HepG2 (cell line): Measurements from ENCODE around the gene KIF7. TPM values are rescaled to one million over a fixed set of nuclear protein-coding genes. Genes with fewer than 3 reads are reported as not detected.

Experiments used
- ATAC-seq: fragments of 200-7000 bp; cut with Tn5 transposase; 3 replicates; pipeline ENCODE4 v1.9.1; 2020; ENCODE audit warnings: mild to moderate bottlenecking, moderate library complexity
- BruUV-seq: library from RNA; stranded (reverse); fragments of 400-500 nt; replicated peaks from 2 replicates; lab custom pipeline; 2021; lab: Mats Ljungman, UMichigan
- CTCF ChIA-PET: fragments of 300-600 bp; formaldehyde crosslinking; extraction: SDS; loops from one replicate; lab custom pipeline; 2021; ENCODE audit warnings: low total read pairs, inconsistent platforms, low intra/inter-chr PET ratio; lab: Yijun Ruan, JAX
- POLR2A ChIA-PET: fragments of 350-600 bp; sonication (Branson Sonifier 250); formaldehyde crosslinking; loops from one replicate; lab custom pipeline; 2020; ENCODE audit warnings: antibody characterized with exemption, inconsistent platforms; lab: Yijun Ruan, JAX
- DNase-seq: peaks from one replicate; pipeline ENCODE4 v3.0.0-alpha.2; 2015; ENCODE audit warnings: low spot score
- FAIRE-seq: peaks from 3 replicates; lab custom pipeline; 2011; peaks lifted over from hg19 to GRCh38; lab: Jason Lieb, UNC
- H2AFZ ChIP-seq: one replicate; pipeline ENCODE4 v1.6.1; 2011; ENCODE audit warnings: low read length, inconsistent platforms
- H3K27ac ChIP-seq: fragments of 300-600 bp; 3 replicates; pipeline ENCODE4 v1.8.0; 2011; ENCODE audit warnings: mixed run types, mild to moderate bottlenecking, mixed read lengths, low read length, inconsistent platforms; ENCODE audit not compliant: insufficient read depth; ENCODE audit errors: extremely low read length
- H3K27me3 ChIP-seq, 2 experiments: fragments of 200-600 bp in 1 of 2; 2 replicates in 1 of 2; 3 replicates in 1 of 2; pipeline versions ENCODE4 v1.6.0 to v1.8.0; 2011; ENCODE audit warnings: low read length in 2 of 2, mild to moderate bottlenecking in 2 of 2, moderate library complexity in 2 of 2, inconsistent platforms in 1 of 2; ENCODE audit not compliant: insufficient read depth in 2 of 2, control insufficient read depth in 1 of 2
- H3K36me3 ChIP-seq, 2 experiments: fragments of 200-600 bp in 1 of 2; replicated peaks in 1 of 2; 2 replicates in 1 of 2; 3 replicates in 1 of 2; pipeline versions ENCODE4 v1.5.1 to v1.8.0; 2011; ENCODE audit warnings: low read length in 2 of 2, inconsistent platforms in 1 of 2; ENCODE audit not compliant: insufficient read depth in 2 of 2, control insufficient read depth in 1 of 2
- H3K4me1 ChIP-seq: 2 replicates; pipeline ENCODE4 v1.5.1; 2012; ENCODE audit warnings: low read length, inconsistent platforms; ENCODE audit not compliant: insufficient read depth
- H3K4me2 ChIP-seq: 2 replicates; pipeline ENCODE4 v1.6.0; 2011; ENCODE audit warnings: low read depth, low read length, inconsistent platforms
- H3K4me3 ChIP-seq, 3 experiments: fragments of 200-600 bp in 1 of 3; sonication (generic), shearing (Covaris generic) in 1 of 3; replicated peaks in 1 of 3; 2 replicates each; pipeline ENCODE4 v1.5.1; 2011 to 2016; ENCODE audit warnings: low read length in 3 of 3, inconsistent platforms in 2 of 3, low read depth in 2 of 3, mild to moderate bottlenecking in 2 of 3, control low read depth in 1 of 3, mixed read lengths in 1 of 3; ENCODE audit not compliant: insufficient read depth in 1 of 3
- H3K79me2 ChIP-seq: one replicate; pipeline ENCODE4 v1.6.1; 2011; ENCODE audit warnings: low read length, inconsistent platforms; ENCODE audit not compliant: insufficient read depth
- H3K9ac ChIP-seq: 2 replicates; pipeline ENCODE4 v1.6.0; 2011; ENCODE audit warnings: mild to moderate bottlenecking, low read depth, low read length, inconsistent platforms; ENCODE audit not compliant: insufficient read depth
- H3K9me3 ChIP-seq: 2 replicates; pipeline ENCODE4 v1.5.1; 2012; ENCODE audit warnings: mild to moderate bottlenecking, low read length
- H4K20me1 ChIP-seq: 2 replicates; pipeline ENCODE4 v1.6.0; 2011; ENCODE audit warnings: inconsistent platforms, mild to moderate bottlenecking, low read length, moderate library complexity; ENCODE audit not compliant: insufficient read depth
- ARNT ChIP-seq: fragments of 450-650 bp; IDR thresholded peaks from 2 replicates; pipeline ENCODE4 v1.6.1; 2017
- EEA1 ChIP-seq: sonication (generic); formaldehyde crosslinking; IDR thresholded peaks from 2 replicates; pipeline ENCODE4 v1.5.1; 2020; ENCODE audit warnings: mild to moderate bottlenecking, missing genetic modification reagents, borderline replicate concordance
- GLI4 ChIP-seq: sonication (generic); formaldehyde crosslinking; IDR thresholded peaks from 2 replicates; pipeline ENCODE4 v1.5.1; 2020; ENCODE audit warnings: missing genetic modification reagents, mild to moderate bottlenecking, moderate library complexity, borderline replicate concordance
- KLF12 ChIP-seq: sonication (generic); formaldehyde crosslinking; IDR thresholded peaks from 2 replicates; pipeline ENCODE4 v1.4.0; 2020; ENCODE audit warnings: missing genetic modification reagents, borderline replicate concordance
- KLF16 ChIP-seq, 2 experiments: sonication (generic) in 1 of 2; formaldehyde crosslinking in 1 of 2; IDR thresholded peaks; 2 replicates each; pipeline versions ENCODE4 v1.6.1 to v1.8.0; 2016 to 2023; ENCODE audit warnings: missing genetic modification reagents in 2 of 2, missing compliant biosample characterization in 1 of 2
- MTA1 ChIP-seq: sonication (generic); formaldehyde crosslinking; IDR thresholded peaks from 2 replicates; pipeline ENCODE4 v1.4.0; 2020; ENCODE audit warnings: missing genetic modification reagents, mild to moderate bottlenecking, borderline replicate concordance
- NR2F1 ChIP-seq, 2 experiments: fragments of 450-650 bp in 1 of 2; formaldehyde crosslinking in 1 of 2; IDR thresholded peaks; 2 replicates each; pipeline versions ENCODE4 v1.5.0 to v1.6.1; 2016 to 2020; ENCODE audit warnings: mild to moderate bottlenecking in 1 of 2, missing compliant biosample characterization in 1 of 2, missing genetic modification reagents in 1 of 2, moderate library complexity in 1 of 2
- NR2F2 ChIP-seq: IDR thresholded peaks from 2 replicates; pipeline ENCODE4 v1.6.1; 2012; ENCODE audit warnings: low read depth, inconsistent platforms, borderline replicate concordance
- SMARCE1 ChIP-seq: fragments of 450-650 bp; IDR thresholded peaks from 2 replicates; pipeline ENCODE4 v1.6.1; 2017; ENCODE audit warnings: borderline replicate concordance
- SYNCRIP ChIP-seq: fragments of 200-400 bp; formaldehyde crosslinking; IDR thresholded peaks from 2 replicates; pipeline ENCODE4 v1.6.1; 2018; ENCODE audit warnings: mild to moderate bottlenecking, low read depth, low read length; ENCODE audit not compliant: insufficient read depth
- TBX2 ChIP-seq: sonication (generic); formaldehyde crosslinking; IDR thresholded peaks from 2 replicates; pipeline ENCODE4 v1.5.0; 2020; ENCODE audit warnings: missing genetic modification reagents, mild to moderate bottlenecking, borderline replicate concordance
- ZC3H13 ChIP-seq: sonication (generic); formaldehyde crosslinking; IDR thresholded peaks from 2 replicates; pipeline ENCODE4 v1.8.1; 2023; ENCODE audit warnings: mild to moderate bottlenecking, missing genetic modification reagents, moderate library complexity
- ZNF383 ChIP-seq: sonication (generic); formaldehyde crosslinking; IDR thresholded peaks from 2 replicates; pipeline ENCODE4 v1.4.0; 2020; ENCODE audit warnings: missing genetic modification reagents, mild to moderate bottlenecking, borderline replicate concordance
- ZNF431 ChIP-seq: sonication (generic); formaldehyde crosslinking; IDR thresholded peaks from 2 replicates; pipeline ENCODE4 v1.9.0; 2022; ENCODE audit warnings: missing genetic modification reagents, low read depth, mild to moderate bottlenecking, borderline replicate concordance
- ZNF784 ChIP-seq: sonication (generic); formaldehyde crosslinking; IDR thresholded peaks from 2 replicates; pipeline ENCODE4 v1.5.1; 2020; ENCODE audit warnings: missing genetic modification reagents, mild to moderate bottlenecking, borderline replicate concordance
- ZNF878 ChIP-seq: sonication (generic); formaldehyde crosslinking; IDR thresholded peaks from 2 replicates; pipeline ENCODE4 v1.8.1; 2023; ENCODE audit warnings: mild to moderate bottlenecking, missing genetic modification reagents, moderate library complexity
- WGBS: methylation state at CpG from one replicate; pipeline ENCODE4 v1.1.6; 2017; ENCODE audit warnings: low lambda C conversion rate; 5-methylcytosine and 5-hydroxymethylcytosine counted together
- in situ Hi-C: cut with HindIII; loops from 2 replicates; pipeline ENCODE4 v1.10.0; 2017; ENCODE audit warnings: low pct_unique_long_range_greater_than_20kb; ENCODE audit not compliant: extremely low pct_ligation_motif_present
- intact Hi-C: fragments of 100-400 bp; cut with micrococcal nuclease; formaldehyde crosslinking; loops from one replicate; pipeline ENCODE4 v1.10.0; 2022; ENCODE audit not compliant: unreplicated experiment
- polyA plus RNA-seq, 8 experiments: library from polyadenylated mRNA; depleted of rRNA in 3 of 8; stranded (reverse) in 7 of 8; unstranded in 1 of 8; fragments of >200 nt; fragmentation: Illumina TruSeq in 4 of 8; extraction: Trizol in 4 of 8; gene quantifications; 2 replicates each; pipeline versions ENCODE4 v1.2.1 to v1.2.3, GENCODE V29; 2011 to 2016; ENCODE audit warnings: low read depth in 4 of 8, missing spikeins in 1 of 8, mixed read lengths in 1 of 8; ENCODE audit not compliant: insufficient read depth in 1 of 8
- total RNA-seq, 5 experiments: library from RNA; depleted of rRNA; stranded (reverse); fragments of >200 nt; fragmentation: Illumina TruSeq; extraction: Trizol; gene quantifications; 2 replicates each; pipeline ENCODE4 v1.2.3, GENCODE V29; 2016; ENCODE audit warnings: low read depth in 1 of 5
- TF ChIP-seq, protein P1 (sequence below): IDR thresholded peaks from 2 replicates; pipeline ENCODE4 v1.6.1; 2016; ENCODE audit warnings: mild to moderate bottlenecking, missing biosample characterization, missing genetic modification reagents

Gene KIF7
- total and polyA plus RNA-seq, 2 of the 13 experiments (the other 11 are each of a cell fraction or from before 2014, with no cell fraction given): 1.5 to 6.2 TPM

DNA sequence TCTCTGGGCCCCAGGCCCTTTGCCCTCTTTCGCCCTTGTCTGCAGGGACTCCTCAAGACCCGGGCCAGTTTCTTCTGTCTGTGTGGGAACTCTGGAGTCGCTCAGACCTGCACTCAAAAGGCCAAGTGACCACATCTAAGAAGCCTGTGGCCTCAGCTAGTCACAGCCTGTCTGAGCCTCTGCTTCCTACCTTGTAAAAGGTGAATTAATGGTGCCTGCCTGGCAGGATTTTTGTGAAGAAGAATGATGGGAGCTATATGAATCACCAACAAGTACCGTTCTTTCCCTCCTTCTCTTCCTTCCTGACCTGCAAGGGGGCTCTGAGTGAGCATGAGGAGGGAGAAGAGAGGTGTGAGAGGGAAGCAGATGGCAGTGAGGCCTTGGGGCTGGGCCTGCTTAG, 16.4 kb upstream of the KIF7 start (continued):
- no peak for TF ChIP-seq SYNCRIP

- no peaks in the 10 kb centered on the region for H3K79me2 ChIP-seq
- FAIRE-seq (no peak), DNase-seq (no peak), ATAC-seq (no peak)
- H3K27me3 ChIP-seq: no peaks in the 10 kb centered on the region
- intact Hi-C loops: loop anchor here (10.0 kb wide), 1 partner anchor 176 kb away; the partner anchor contains the start of gene RHCG
- no peaks in the 10 kb centered on the region for H3K9me3 ChIP-seq
- no peak overlapping the region for H2AFZ ChIP-seq
- BruUV-seq: no TSS peak
- POLR2A ChIA-PET: no interaction called here
- WGBS: 93% methylated on average over 5 of the region's 12 CpGs
- H3K4me1 ChIP-seq: peaks cover 36% of the 10 kb centered on the region
- TF ChIP-seq KLF16 (CRISPR knock-in tag; IDR thresholded peaks at IDR 0.05) (no peak), GLI4 (CRISPR knock-in tag) (no peak), ZC3H13 (CRISPR knock-in tag) (no peak), NR2F2 (no peak)
- no peak overlapping the region for H3K4me2 ChIP-seq
- no peak overlapping the region for H3K4me3 ChIP-seq
- CTCF ChIA-PET: no interaction called here
- no peak overlapping the region for H3K9ac ChIP-seq
- no peaks in the 10 kb centered on the region for H3K36me3 ChIP-seq
- in situ Hi-C loops: no loop called here
- no peak overlapping the region for H3K27ac ChIP-seq
- no peaks in the 10 kb centered on the region for H4K20me1 ChIP-seq
Observed at GRCh38 chr15:89670971-89671560, 15.8 kb upstream of the KIF7 start.

DNA sequence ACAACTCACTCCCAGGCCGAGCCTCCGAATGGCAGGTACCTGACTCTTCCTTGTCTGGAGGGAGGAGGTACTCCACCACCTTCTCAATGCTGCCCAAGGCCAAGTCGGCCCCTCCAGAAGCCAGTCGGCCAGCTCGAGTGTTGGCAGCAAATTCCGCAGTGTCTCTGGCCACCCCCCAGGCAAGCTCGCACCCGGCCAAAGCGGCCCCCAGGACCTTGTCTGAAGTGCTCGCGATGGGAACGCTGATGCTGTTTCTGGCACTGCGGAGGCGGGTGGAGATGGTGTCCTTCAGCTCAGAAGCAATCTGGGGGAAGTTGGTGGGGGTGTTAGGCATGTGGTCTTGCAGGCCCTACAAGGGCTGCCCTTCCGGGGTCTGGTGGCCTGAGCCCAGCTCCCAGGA, 14.7 kb upstream of the KIF7 start:
- H3K4me2 ChIP-seq: no peak overlapping the region
- FAIRE-seq (no peak), ATAC-seq (no peak), DNase-seq (no peak)
- no TSS peak for BruUV-seq
- H3K36me3 ChIP-seq: no peaks in the 10 kb centered on the region
- H3K9me3 ChIP-seq: no peaks in the 10 kb centered on the region
- H4K20me1 ChIP-seq: no peaks in the 10 kb centered on the region
- in situ Hi-C loops: no loop called here
- ChIA-PET CTCF (no interaction called here), POLR2A (no interaction called here)
- intact Hi-C loops: loop anchor here (10.0 kb wide), 1 partner anchor 175 kb away; the partner anchor contains the start of gene RHCG
- no peak overlapping the region for H3K9ac ChIP-seq
- H2AFZ ChIP-seq: no peak overlapping the region
- H3K79me2 ChIP-seq: no peaks in the 10 kb centered on the region
- no peak overlapping the region for H3K27ac ChIP-seq
- H3K4me1 ChIP-seq: peaks cover 30% of the 10 kb centered on the region
- H3K27me3 ChIP-seq: no peaks in the 10 kb centered on the region
- H3K4me3 ChIP-seq: no peak overlapping the region
- WGBS: 98% methylated on average over 7 of the region's 15 CpGs
- no peak for TF ChIP-seq ZNF784 (CRISPR knock-in tag)
- TF ChIP-seq NR2F1 (CRISPR knock-in tag; IDR thresholded peaks at IDR 0.05): no peak
- no peak for TF ChIP-seq ZNF431 (CRISPR knock-in tag)
- TF ChIP-seq TBX2: no peak
- TF ChIP-seq ARNT: no peak
- TF ChIP-seq EEA1 (CRISPR knock-in tag): no peak
- TF ChIP-seq, protein P1, sequence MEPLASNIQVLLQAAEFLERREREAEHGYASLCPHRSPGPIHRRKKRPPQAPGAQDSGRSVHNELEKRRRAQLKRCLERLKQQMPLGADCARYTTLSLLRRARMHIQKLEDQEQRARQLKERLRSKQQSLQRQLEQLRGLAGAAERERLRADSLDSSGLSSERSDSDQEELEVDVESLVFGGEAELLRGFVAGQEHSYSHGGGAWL: no peak
- no peak for TF ChIP-seq ZNF878 (CRISPR knock-in tag)
- TF ChIP-seq KLF12: no peak
- TF ChIP-seq SMARCE1: no peak
- no peak for TF ChIP-seq ZNF383 (CRISPR knock-in tag)
- TF ChIP-seq MTA1 (CRISPR knock-in tag): no peak
